Loucy (cell line): Measurements from ENCODE around the gene ACOXL.

Experiments used
- EZH2phosphoT487 ChIP-seq: fragments of 200-600 bp; IDR thresholded peaks from 2 replicates; pipeline ENCODE4 v1.6.1; 2018; ENCODE audit warnings: antibody characterized with exemption, mild to moderate bottlenecking, moderate library complexity, borderline replicate concordance
- TF ChIP-seq, protein P1 (sequence below): fragments of 200-600 bp; sonication (generic); conservative IDR thresholded peaks from 2 replicates; pipeline ENCODE4 v1.5.1; 2014; ENCODE audit warnings: mild to moderate bottlenecking, antibody characterized with exemption, low read length

DNA sequence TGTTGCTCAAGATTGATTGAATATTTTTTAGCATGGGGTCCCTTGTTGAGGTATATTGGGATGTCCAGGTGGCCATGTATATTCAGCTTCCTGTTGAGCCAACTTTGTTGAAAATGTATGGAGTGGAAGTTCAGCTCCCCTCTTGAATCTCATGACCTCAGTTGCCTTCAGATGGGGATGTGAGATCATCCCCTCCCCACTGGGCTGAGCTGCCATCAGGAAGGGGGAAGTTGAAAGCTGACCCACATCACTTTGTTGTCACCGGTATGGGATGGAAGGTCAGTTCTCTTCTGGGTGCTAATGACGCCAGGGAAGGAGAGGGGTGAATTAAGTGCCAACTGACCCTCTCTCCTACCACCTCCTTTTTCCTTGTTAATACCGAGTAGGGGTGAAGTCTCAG lies 33.9 kb downstream of the ACOXL start:
- TF ChIP-seq, protein P1, sequence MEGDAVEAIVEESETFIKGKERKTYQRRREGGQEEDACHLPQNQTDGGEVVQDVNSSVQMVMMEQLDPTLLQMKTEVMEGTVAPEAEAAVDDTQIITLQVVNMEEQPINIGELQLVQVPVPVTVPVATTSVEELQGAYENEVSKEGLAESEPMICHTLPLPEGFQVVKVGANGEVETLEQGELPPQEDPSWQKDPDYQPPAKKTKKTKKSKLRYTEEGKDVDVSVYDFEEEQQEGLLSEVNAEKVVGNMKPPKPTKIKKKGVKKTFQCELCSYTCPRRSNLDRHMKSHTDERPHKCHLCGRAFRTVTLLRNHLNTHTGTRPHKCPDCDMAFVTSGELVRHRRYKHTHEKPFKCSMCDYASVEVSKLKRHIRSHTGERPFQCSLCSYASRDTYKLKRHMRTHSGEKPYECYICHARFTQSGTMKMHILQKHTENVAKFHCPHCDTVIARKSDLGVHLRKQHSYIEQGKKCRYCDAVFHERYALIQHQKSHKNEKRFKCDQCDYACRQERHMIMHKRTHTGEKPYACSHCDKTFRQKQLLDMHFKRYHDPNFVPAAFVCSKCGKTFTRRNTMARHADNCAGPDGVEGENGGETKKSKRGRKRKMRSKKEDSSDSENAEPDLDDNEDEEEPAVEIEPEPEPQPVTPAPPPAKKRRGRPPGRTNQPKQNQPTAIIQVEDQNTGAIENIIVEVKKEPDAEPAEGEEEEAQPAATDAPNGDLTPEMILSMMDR = no peak
- no peak for TF ChIP-seq EZH2phosphoT487
